M059J (cell line): ENCODE data around the gene CBLIF. TPM values are rescaled to one million over a fixed set of nuclear protein-coding genes. Genes with fewer than 3 reads are reported as not detected.
"Not testable (repeated sequence)": the region's sequence is repeated elsewhere in the genome, so short reads cannot be mapped to it uniquely, and the experiment has no call there.

Source experiments
- DNase-seq: peaks from one replicate; pipeline ENCODE4 v3.0.0-alpha.2; 2012; ENCODE audit warnings: low read depth
- total RNA-seq: library from RNA; depleted of rRNA; stranded (reverse); fragments of >200 nt; shearing (Covaris generic); gene quantifications from 2 replicates; pipeline ENCODE4 v1.2.3, GENCODE V29; 2014; rRNA removed

The CBLIF gene
- total RNA-seq, 1 experiment from 2014 or later = not detected

DNA sequence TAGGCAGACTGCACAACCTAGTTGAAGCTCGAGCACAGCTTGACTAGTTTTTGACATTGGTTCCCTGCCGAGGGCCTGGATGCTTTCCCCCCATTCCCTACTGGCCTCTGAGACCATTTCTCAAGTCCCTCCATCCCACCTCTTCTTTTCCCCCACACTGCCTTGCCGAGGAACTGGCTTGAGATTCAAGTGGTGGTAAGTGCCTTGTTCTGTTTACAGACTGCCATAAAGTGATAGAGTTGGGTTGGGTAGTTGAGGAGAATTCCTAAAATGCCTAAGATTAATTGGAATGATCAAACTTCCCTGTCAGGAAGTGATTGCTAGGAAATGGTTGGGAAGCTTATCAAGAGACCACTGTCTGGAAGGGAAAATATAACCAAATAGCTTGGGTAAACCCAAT, 50.9 kb downstream of the CBLIF start:
- DNase-seq = no peak

GRCh38 chr11:59792507-59792906, 52.8 kb downstream of the CBLIF start:
- DNase-seq = no peak

DNA sequence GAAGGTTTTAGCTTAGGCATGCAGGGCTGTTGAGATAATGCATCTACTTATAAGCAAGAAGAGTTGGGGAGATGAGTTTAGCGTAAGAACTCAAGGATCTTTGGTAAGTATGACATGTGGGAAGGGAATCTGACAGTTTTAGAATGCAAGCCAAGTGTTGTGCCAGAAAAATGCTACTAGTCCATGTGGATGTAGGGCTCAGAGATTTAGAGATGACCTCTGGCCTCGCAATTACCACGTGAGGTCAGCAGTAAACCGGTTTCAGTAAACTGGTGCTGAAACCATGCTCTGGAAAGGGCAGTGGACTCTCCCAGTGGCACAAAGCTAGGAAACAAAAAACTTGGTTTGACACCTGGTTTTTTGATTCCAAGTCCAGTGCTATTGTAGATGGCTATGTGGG, 53.7 kb downstream of the CBLIF start:
- DNase-seq = peak; percentile 46

GRCh38 chr11:59787816-59788215, 57.5 kb downstream of the CBLIF start:
- DNase-seq = peak; percentile 79

DNA sequence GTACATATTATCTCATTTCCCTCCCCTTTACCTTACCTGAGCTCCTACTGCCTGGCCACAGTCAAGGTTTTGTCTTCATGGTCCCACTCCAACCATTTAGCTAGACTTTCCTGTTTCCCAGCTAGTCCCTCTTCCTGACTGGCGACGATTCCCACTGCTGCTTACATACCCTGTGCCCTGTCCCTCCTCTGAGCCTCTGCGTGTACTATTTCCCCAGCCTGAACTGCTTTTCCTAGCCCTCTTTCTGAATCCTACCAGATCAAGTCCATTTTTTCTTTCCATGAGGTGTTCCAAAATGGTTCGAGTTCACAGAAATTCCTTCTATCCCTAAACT, 58.1 kb downstream of the CBLIF start:
- no peak for DNase-seq

- no peak for DNase-seq
Measured at GRCh38 chr11:59785818-59786217, 59.5 kb downstream of the CBLIF start.

DNA sequence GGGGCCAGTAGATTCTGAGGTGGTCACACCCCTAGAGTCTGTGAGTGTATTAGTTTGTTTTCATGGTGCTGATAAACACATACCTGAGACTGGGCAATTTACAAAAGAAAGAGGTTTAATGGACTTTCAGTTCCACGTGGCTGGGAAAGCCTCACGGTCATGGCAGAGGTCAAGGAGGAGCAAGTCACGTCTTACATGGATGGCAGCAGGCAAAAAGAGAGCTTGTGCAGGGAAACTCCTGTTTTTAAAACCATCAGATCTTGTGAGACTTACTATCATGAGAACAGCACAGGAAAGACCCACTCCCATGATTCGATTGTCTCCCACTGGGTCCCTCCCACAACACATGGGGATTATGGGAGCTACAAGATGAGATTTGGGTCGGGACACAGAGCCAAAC, 60.9 kb downstream of the CBLIF start:
- DNase-seq = not testable (repeated sequence)

GRCh38 chr11:59783632-59784090, 61.6 kb downstream of the CBLIF start:
- DNase-seq = no peak

- no peak for DNase-seq
Measured at GRCh38 chr11:59782080-59782479, 63.2 kb downstream of the CBLIF start.

DNA sequence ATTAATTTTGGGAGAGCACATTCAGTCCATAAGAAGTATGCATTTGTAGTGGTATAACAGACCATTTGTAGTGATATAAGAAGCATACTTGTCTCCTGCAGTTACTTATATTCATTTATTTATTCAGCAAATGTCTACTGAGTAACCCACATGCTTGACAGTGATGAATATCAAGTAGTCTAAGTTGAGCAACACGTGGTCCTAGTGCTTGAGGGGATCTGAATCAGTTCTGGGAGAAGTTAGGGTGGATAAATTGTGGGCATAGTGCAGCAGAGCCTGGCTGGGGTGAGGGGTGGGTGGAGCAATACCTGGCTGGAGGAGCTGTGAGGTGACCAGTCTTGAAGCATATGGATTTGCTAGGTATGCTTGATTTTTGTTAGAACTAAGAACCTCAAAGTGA, 65.8 kb downstream of the CBLIF start:
- no peak for DNase-seq

Other genes starting within 250 kb of the CBLIF start
- 31.2 and 41.9 TPM in 2 replicates for gene OSBP, start 229.7 kb downstream of the CBLIF start, total RNA-seq
- 38.4 and 45.5 TPM in 2 replicates for gene PATL1, start 176.5 kb downstream of the CBLIF start, total RNA-seq
- not detected in 2 replicates for gene OR10V1, start 131.7 kb downstream of the CBLIF start, total RNA-seq
- 35.1 and 52.7 TPM in 2 replicates for gene STX3, start 90.1 kb downstream of the CBLIF start, total RNA-seq
- gene MRPL16, start 34.7 kb downstream of the CBLIF start, total RNA-seq = 57.2 and 65.7 TPM in 2 replicates
- gene TCN1, start 21.0 kb upstream of the CBLIF start, total RNA-seq = 0.20 TPM in 1 of 2 replicates, not detected in the other
- not detected in 2 replicates for gene OOSP3, start 33.3 kb upstream of the CBLIF start, total RNA-seq
- gene OOSP1, start 92.9 kb upstream of the CBLIF start, total RNA-seq = not detected in 2 replicates
- not detected in 2 replicates for gene OOSP4A, start 118.5 kb upstream of the CBLIF start, total RNA-seq
- gene OOSP4B, start 171.7 kb upstream of the CBLIF start, total RNA-seq = not detected in 2 replicates
- not detected in 2 replicates for gene OOSP2, start 194.9 kb upstream of the CBLIF start, total RNA-seq
- not detected in 2 replicates for gene MS4A3, start 211.2 kb upstream of the CBLIF start, total RNA-seq
- not detected in 2 replicates for gene MS4A2, start 243.2 kb upstream of the CBLIF start, total RNA-seq